HepG2 (cell line): ENCODE results near the gene ZNF627. TPM values are rescaled to one million over a fixed set of nuclear protein-coding genes. Genes with fewer than 3 reads are reported as not detected.
A peak's percentile ranks its signal among the peaks of the same experiment; 100 is the strongest.

Experiments used
- ARNT ChIP-seq: fragments of 450-650 bp; IDR thresholded peaks from 2 replicates; pipeline ENCODE4 v1.6.1; 2017
- CENPX ChIP-seq: sonication (generic); formaldehyde crosslinking; IDR thresholded peaks from 2 replicates; pipeline ENCODE4 v1.9.0; 2021; ENCODE audit warnings: mild to moderate bottlenecking, missing genetic modification reagents, moderate library complexity
- NR2F1 ChIP-seq, 2 experiments: fragments of 450-650 bp in 1 of 2; formaldehyde crosslinking in 1 of 2; IDR thresholded peaks; 2 replicates each; pipeline versions ENCODE4 v1.5.0 to v1.6.1; 2016 to 2020; ENCODE audit warnings: mild to moderate bottlenecking in 1 of 2, missing compliant biosample characterization in 1 of 2, missing genetic modification reagents in 1 of 2, moderate library complexity in 1 of 2
- POLR2AphosphoS2 ChIP-seq: IDR thresholded peaks from 2 replicates; pipeline ENCODE4 v1.6.1; 2011; ENCODE audit warnings: low read depth, low read length, improper control_type of control experiment
- SAFB2 ChIP-seq: sonication (generic); formaldehyde crosslinking; IDR thresholded peaks from 2 replicates; pipeline ENCODE4 v1.5.1; 2020; ENCODE audit warnings: missing genetic modification reagents, low read depth, mild to moderate bottlenecking, borderline replicate concordance
- SMARCC2 ChIP-seq: fragments of 450-650 bp; IDR thresholded peaks from 2 replicates; pipeline ENCODE4 v1.6.1; 2017; ENCODE audit warnings: antibody characterized with exemption, mild to moderate bottlenecking
- TMF1 ChIP-seq: sonication (generic); formaldehyde crosslinking; IDR thresholded peaks from 2 replicates; pipeline ENCODE4 v1.8.1; 2022; ENCODE audit warnings: low read depth, missing genetic modification reagents
- ZC3H4 ChIP-seq: sonication (generic); formaldehyde crosslinking; IDR thresholded peaks from 2 replicates; pipeline ENCODE4 v1.4.0; 2020; ENCODE audit warnings: missing genetic modification reagents, borderline replicate concordance
- ZIK1 ChIP-seq: sonication (generic); formaldehyde crosslinking; IDR thresholded peaks from 2 replicates; pipeline ENCODE4 v1.5.0; 2020; ENCODE audit warnings: mild to moderate bottlenecking, low read depth, missing genetic modification reagents, borderline replicate concordance
- ZNF850 ChIP-seq: sonication (generic); formaldehyde crosslinking; conservative IDR thresholded peaks from 2 replicates; pipeline ENCODE4 v1.9.0; 2021; ENCODE audit warnings: mild to moderate bottlenecking, missing genetic modification reagents
- ZSCAN31 ChIP-seq: sonication (generic); formaldehyde crosslinking; IDR thresholded peaks from 2 replicates; pipeline ENCODE4 v1.5.0; 2020; ENCODE audit warnings: low read depth, mild to moderate bottlenecking, missing genetic modification reagents
- polyA plus RNA-seq, 8 experiments: library from polyadenylated mRNA; depleted of rRNA in 3 of 8; stranded (reverse) in 7 of 8; unstranded in 1 of 8; fragments of >200 nt; fragmentation: Illumina TruSeq in 4 of 8; extraction: Trizol in 4 of 8; gene quantifications; 2 replicates each; pipeline versions ENCODE4 v1.2.1 to v1.2.3, GENCODE V29; 2011 to 2016; ENCODE audit warnings: low read depth in 4 of 8, missing spikeins in 1 of 8, mixed read lengths in 1 of 8; ENCODE audit not compliant: insufficient read depth in 1 of 8
- total RNA-seq, 5 experiments: library from RNA; depleted of rRNA; stranded (reverse); fragments of >200 nt; fragmentation: Illumina TruSeq; extraction: Trizol; gene quantifications; 2 replicates each; pipeline ENCODE4 v1.2.3, GENCODE V29; 2016; ENCODE audit warnings: low read depth in 1 of 5
- TF ChIP-seq, protein P1 (sequence below): sonication (generic); formaldehyde crosslinking; IDR thresholded peaks from 2 replicates; pipeline ENCODE4 v1.5.0; 2020; ENCODE audit warnings: mild to moderate bottlenecking, missing genetic modification reagents, borderline replicate concordance
- TF ChIP-seq, protein P2 (sequence below): IDR thresholded peaks from 2 replicates; pipeline ENCODE4 v1.6.1; 2018; ENCODE audit warnings: missing genetic modification reagents
- TF ChIP-seq, protein P3 (sequence below): sonication (generic); formaldehyde crosslinking; IDR thresholded peaks from 2 replicates; pipeline ENCODE4 v1.4.0; 2020; ENCODE audit warnings: missing genetic modification reagents
- TF ChIP-seq, protein P4 (sequence below): IDR thresholded peaks from 2 replicates; pipeline ENCODE4 v1.6.1; 2016; ENCODE audit warnings: control low read depth
- TF ChIP-seq, protein P5 (sequence below): sonication (generic); formaldehyde crosslinking; IDR thresholded peaks from 2 replicates; pipeline ENCODE4 v1.5.1; 2020; ENCODE audit warnings: missing genetic modification reagents, mild to moderate bottlenecking, borderline replicate concordance

ZNF627 gene
- total and polyA plus RNA-seq, 2 of the 13 experiments (the other 11 are each of a cell fraction or from before 2014, with no cell fraction given): 4.2 to 12.7 TPM

DNA sequence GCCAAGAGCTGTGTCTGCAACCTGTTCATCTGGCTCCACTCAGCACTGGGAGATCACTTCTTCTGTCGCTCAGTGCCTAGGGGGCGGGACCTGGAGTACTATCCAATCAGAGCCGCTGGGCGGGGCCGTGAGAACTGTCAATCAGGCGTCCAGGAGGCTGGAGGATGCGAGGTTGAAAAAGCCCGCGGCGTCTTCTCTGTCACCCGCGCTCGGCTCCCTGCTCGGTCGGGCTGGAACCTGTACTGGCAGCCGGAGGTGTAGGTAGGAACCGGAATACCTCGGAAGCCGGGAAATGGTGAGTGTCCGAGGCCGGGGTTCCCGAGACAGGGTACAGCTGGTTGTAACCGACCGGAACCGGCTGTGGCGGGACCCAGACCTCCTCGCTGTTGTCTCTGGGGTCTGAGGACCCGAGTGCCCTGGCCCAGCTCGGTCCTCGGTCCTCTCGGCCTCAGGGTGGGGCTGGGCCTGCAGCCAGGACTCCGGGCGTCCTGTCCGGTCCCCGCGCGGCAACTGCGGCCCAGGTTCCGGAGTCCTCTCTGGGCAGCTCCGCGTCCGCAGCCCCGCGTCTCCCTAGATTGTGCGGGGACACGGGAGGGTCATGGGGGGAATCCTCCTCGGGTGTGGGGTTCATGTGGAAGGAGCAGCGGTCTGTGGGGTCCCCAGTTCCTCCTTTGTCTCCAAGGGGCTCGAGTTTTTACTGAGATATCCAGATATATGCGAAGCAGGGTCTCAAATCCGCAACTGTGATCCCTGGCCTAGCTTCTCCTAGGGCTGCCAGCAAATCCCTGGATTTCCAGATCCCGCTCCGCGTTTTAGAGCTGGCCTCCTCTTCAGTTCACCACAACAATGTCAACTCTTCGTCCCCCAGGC lies 42.6 kb downstream of the ZNF627 start (continued):
- no peak for TF ChIP-seq ZC3H4
- no peak; the same call in 1 of the 2 replicates for TF ChIP-seq ZIK1
- TF ChIP-seq, protein P1, sequence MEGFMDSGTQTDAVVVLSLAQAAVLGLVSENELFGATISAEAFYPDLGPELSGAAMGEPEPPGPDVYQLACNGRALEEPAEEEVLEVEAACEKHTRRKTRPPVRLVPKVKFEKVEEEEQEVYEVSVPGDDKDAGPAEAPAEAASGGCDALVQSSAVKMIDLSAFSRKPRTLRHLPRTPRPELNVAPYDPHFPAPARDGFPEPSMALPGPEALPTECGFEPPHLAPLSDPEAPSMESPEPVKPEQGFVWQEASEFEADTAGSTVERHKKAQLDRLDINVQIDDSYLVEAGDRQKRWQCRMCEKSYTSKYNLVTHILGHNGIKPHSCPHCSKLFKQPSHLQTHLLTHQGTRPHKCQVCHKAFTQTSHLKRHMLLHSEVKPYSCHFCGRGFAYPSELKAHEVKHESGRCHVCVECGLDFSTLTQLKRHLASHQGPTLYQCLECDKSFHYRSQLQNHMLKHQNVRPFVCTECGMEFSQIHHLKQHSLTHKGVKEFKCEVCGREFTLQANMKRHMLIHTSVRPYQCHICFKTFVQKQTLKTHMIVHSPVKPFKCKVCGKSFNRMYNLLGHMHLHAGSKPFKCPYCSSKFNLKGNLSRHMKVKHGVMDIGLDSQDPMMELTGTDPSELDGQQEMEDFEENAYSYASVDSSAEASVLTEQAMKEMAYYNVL: no peak; the same call in 1 of the 2 replicates
- TF ChIP-seq ZNF850: no peak
- TF ChIP-seq, protein P2, sequence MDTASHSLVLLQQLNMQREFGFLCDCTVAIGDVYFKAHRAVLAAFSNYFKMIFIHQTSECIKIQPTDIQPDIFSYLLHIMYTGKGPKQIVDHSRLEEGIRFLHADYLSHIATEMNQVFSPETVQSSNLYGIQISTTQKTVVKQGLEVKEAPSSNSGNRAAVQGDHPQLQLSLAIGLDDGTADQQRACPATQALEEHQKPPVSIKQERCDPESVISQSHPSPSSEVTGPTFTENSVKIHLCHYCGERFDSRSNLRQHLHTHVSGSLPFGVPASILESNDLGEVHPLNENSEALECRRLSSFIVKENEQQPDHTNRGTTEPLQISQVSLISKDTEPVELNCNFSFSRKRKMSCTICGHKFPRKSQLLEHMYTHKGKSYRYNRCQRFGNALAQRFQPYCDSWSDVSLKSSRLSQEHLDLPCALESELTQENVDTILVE (CRISPR knock-in tag): no peak
- TF ChIP-seq SAFB2 (CRISPR knock-in tag): no peak
- 0 out of 4 replicates have a peak, but pooled peaks of 1 of the 2 experiments have one; percentile 9 for TF ChIP-seq NR2F1 (CRISPR knock-in tag; IDR thresholded peaks at IDR 0.05)
- TF ChIP-seq POLR2AphosphoS2: no peak
- TF ChIP-seq, protein P3, sequence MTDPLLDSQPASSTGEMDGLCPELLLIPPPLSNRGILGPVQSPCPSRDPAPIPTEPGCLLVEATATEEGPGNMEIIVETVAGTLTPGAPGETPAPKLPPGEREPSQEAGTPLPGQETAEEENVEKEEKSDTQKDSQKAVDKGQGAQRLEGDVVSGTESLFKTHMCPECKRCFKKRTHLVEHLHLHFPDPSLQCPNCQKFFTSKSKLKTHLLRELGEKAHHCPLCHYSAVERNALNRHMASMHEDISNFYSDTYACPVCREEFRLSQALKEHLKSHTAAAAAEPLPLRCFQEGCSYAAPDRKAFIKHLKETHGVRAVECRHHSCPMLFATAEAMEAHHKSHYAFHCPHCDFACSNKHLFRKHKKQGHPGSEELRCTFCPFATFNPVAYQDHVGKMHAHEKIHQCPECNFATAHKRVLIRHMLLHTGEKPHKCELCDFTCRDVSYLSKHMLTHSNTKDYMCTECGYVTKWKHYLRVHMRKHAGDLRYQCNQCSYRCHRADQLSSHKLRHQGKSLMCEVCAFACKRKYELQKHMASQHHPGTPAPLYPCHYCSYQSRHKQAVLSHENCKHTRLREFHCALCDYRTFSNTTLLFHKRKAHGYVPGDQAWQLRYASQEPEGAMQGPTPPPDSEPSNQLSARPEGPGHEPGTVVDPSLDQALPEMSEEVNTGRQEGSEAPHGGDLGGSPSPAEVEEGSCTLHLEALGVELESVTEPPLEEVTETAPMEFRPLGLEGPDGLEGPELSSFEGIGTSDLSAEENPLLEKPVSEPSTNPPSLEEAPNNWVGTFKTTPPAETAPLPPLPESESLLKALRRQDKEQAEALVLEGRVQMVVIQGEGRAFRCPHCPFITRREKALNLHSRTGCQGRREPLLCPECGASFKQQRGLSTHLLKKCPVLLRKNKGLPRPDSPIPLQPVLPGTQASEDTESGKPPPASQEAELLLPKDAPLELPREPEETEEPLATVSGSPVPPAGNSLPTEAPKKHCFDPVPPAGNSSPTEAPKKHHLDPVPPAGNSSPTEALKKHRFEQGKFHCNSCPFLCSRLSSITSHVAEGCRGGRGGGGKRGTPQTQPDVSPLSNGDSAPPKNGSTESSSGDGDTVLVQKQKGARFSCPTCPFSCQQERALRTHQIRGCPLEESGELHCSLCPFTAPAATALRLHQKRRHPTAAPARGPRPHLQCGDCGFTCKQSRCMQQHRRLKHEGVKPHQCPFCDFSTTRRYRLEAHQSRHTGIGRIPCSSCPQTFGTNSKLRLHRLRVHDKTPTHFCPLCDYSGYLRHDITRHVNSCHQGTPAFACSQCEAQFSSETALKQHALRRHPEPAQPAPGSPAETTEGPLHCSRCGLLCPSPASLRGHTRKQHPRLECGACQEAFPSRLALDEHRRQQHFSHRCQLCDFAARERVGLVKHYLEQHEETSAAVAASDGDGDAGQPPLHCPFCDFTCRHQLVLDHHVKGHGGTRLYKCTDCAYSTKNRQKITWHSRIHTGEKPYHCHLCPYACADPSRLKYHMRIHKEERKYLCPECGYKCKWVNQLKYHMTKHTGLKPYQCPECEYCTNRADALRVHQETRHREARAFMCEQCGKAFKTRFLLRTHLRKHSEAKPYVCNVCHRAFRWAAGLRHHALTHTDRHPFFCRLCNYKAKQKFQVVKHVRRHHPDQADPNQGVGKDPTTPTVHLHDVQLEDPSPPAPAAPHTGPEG (CRISPR knock-in tag): peak; percentile 99
- no peak for TF ChIP-seq CENPX (CRISPR knock-in tag)
- no peak for TF ChIP-seq TMF1 (CRISPR knock-in tag)
- TF ChIP-seq, protein P4, sequence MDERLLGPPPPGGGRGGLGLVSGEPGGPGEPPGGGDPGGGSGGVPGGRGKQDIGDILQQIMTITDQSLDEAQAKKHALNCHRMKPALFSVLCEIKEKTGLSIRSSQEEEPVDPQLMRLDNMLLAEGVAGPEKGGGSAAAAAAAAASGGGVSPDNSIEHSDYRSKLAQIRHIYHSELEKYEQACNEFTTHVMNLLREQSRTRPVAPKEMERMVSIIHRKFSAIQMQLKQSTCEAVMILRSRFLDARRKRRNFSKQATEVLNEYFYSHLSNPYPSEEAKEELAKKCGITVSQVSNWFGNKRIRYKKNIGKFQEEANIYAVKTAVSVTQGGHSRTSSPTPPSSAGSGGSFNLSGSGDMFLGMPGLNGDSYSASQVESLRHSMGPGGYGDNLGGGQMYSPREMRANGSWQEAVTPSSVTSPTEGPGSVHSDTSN (CRISPR knock-in tag): peak; percentile 91
- no peak for TF ChIP-seq ZSCAN31 (CRISPR knock-in tag)
- TF ChIP-seq ARNT: no peak
- no peak for TF ChIP-seq SMARCC2
- TF ChIP-seq, protein P5, sequence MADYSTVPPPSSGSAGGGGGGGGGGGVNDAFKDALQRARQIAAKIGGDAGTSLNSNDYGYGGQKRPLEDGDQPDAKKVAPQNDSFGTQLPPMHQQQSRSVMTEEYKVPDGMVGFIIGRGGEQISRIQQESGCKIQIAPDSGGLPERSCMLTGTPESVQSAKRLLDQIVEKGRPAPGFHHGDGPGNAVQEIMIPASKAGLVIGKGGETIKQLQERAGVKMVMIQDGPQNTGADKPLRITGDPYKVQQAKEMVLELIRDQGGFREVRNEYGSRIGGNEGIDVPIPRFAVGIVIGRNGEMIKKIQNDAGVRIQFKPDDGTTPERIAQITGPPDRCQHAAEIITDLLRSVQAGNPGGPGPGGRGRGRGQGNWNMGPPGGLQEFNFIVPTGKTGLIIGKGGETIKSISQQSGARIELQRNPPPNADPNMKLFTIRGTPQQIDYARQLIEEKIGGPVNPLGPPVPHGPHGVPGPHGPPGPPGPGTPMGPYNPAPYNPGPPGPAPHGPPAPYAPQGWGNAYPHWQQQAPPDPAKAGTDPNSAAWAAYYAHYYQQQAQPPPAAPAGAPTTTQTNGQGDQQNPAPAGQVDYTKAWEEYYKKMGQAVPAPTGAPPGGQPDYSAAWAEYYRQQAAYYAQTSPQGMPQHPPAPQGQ (CRISPR knock-in tag): no peak
